ENCODE measurements around the gene SNED1.
"Not testable (repeated sequence)": the region's sequence is repeated elsewhere in the genome, so short reads cannot be mapped to it uniquely, and the experiment has no call there.

Gene SNED1

GRCh38 chr2:240972636-240973521 lies 25.5 kb upstream of the SNED1 start:
- no peak for DNase-seq

DNA sequence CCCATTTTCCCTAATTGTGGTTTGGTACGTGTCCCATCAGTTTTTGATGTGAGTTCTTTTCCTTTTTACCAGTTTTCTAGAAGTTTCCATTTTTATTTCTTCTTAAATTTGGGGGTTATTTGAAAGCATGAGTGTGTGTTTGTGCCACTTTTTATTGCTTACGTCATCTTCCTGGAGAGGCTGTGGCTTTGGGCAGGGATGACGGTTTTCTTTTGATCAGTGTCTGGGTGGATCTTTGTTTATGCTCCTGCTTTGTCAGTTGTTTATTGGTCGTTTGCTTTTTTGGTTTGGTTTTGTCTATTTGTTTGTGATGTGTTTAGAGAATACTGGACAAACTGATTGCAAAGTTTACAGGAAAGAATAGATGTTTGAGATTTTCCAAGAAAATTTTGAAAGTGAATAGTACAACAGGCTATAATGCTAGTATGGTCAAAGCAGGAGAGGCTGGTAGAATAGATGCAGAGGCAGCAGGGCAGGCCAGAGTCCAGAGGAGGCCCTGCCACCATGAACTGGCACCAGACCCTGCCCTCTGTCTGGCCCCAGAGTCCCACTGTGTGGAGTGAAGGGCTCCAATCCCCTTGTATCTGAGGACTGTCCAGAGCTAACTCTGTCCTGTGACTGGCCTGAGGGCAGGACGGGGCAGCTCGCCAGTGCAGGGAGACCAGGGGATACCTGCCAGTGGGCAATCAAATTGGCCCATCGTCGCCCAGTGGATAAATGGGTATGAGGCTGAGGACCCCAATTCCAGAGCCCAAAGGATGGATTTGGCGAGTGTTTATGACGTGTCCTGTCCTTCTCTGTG lies 23.4 kb upstream of the SNED1 start:
- no peak for DNase-seq

DNA sequence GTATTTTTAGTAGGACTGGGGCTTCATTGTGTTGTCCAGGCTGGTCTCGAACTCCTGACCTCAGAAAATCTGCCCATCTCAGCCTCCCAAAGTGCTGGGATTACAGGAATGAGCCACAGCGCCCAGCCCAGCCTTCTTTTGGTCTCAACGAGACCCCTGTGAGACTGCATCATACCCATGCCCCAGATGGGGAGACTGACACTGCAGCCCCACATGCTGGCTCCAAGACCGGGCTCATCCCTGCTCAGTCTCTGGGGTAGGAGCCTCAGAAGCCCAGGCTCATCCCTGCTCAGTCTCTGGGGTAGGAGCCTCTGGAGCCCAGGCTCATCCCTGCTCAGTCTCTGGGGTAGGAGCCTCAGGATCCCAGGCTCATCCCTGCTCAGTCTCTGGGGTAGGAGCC lies 22.5 kb upstream of the SNED1 start:
- DNase-seq, result not testable (repeated sequence)

DNA sequence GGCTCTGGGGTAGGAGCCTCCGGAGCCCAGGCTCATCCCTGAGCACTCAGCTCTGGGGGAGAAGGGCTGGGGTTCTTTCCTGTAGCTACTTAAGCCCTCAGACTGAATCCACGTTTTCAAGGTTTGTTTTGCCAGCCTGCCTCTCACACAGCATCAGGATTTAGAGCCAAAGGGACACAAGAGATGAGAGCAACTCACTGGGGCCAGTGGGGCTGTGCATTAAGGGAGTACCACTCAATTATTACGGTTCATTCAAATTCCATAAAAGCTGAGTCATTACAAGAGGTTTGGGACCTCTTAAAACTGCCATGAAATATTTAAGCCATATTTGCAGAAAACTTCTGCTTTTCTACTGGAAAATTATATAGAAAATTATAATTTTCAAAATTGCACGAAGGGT lies 17.1 kb upstream of the SNED1 start:
- DNase-seq, result no peak

- no peak for DNase-seq
Measured at GRCh38 chr2:240981871-240982800, 16.3 kb upstream of the SNED1 start.

- DNase-seq, result no peak
Measured at GRCh38 chr2:240982821-240983281, 15.6 kb upstream of the SNED1 start.

DNA sequence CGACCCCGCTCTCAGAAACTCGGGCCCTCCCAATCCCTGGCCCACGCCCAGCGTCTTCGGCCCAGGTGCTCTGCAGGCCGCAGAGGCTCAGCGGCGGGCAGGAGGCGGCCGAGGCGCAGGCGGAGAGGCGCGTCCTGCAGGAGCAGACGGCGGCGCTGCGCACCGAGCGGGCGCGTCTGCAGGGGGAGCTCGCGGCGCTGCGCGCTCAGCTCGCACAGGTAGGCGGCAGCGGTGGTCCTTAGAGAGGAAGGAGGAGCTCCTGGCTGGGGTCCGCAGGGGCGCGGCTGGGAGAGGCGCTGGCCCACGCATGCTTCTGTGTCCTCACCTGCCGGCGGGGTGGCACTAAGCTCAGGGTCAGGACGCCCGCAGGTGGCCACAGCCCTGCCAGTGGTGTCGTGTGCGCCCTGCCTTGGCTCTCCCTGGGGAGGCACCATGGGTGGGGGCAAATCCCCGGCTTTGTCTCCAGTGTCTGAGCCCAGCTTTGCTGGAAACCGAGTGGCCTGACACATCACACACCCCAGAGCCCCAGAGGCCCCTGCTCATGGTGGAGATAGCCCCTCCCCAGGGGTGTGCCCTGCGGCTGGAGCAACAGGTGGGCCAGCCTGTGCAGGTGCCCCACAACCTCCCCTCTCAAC lies 14.9 kb upstream of the SNED1 start:
- DNase-seq, result peak; percentile 43 to 88

GRCh38 chr2:240983996-240984498 lies 14.4 kb upstream of the SNED1 start:
- DNase-seq, result peak in 1 of 2 experiments; percentile 42

- no peak for DNase-seq
Measured at GRCh38 chr2:240985881-240986786, 12.3 kb upstream of the SNED1 start.

DNA sequence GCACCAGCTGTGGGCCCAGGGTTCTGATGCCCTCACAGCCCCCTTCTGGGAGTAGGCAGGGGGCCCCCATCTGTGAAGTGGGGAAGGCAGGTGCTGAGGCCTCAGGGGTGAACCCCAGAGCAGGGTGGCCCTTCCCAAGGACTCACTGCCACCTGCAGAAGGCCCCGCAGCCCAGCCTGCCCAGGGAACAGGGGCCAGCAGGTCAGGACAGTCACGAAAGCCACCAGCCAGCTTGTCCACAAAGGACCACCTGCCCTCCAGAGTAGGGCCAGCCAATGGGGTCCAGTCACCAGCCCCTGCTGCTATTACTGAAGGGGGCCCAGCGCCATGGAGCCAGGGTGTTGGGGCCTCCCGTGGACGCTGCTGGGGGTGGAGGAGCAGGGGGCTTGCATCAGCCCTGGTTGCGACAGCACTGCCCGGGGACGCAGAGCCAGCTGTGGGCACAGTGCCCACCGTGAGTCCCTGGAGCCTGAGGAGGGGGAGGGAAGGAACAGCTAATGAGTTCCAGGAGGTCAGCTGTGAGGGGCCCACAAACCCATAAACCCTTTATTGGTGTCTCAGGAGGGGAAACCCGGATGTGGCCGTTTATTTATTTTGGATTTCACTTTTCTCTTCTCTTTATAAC lies 11.5 kb upstream of the SNED1 start:
- DNase-seq, result no peak

DNA sequence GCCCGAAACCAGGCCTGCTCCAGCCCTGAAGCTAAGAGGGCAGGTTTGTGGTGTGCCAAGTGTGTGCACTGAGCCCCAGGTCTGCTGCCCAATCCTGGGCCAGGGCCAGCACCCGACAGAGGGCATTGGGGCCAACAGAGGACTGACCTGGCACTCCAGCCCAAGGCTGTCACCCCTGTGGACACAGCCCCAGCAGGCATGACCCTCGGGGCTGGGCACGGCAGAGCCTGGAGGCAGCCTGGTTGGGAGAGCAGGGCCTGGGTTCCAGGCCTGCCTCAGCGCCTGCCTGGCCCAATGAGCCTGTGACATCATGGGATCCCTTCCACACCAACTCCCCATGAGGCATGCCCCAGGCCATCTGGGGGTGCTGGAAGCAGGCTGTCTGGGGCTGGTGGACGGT lies 10.8 kb upstream of the SNED1 start:
- no peak for DNase-seq

DNA sequence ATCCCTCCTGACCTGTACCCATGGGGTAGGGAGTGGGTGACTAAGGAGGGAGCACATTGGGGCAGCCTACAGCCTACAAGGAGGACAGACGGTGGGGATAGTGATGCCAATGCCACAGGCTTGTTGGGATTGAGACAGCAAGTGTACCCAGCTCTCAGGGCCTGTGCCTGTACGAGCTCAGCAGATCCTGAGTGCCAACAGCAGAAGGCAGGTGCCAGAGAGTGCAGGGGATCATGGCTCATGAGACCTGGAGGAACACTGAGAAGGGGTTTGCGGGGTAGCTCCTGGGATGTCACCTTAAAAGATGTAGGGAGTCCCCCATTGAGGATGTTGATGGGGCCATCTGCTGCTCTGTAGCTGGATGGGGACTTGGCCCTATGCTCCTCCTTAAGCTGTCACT lies 10.3 kb upstream of the SNED1 start:
- DNase-seq, result no peak

- no peak for DNase-seq
Measured at GRCh38 chr2:240988571-240989271, 9.7 kb upstream of the SNED1 start.

- DNase-seq, result peak in 1 of 2 experiments; percentile 60
Measured at GRCh38 chr2:240989451-240990265, 8.8 kb upstream of the SNED1 start.

DNA sequence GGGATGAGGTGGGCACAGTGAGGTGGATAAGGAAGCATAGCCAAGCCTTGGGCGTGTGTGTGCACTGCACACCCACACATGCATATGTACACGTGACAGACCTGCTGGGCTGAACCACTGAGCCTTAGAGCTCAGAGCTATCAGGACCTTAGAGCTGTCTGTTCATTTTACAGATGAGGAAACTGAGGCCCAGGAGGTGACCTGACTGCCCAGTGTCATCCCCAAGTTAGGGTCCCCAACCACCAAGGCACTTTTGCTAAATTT lies 8.2 kb upstream of the SNED1 start:
- no peak for DNase-seq

DNA sequence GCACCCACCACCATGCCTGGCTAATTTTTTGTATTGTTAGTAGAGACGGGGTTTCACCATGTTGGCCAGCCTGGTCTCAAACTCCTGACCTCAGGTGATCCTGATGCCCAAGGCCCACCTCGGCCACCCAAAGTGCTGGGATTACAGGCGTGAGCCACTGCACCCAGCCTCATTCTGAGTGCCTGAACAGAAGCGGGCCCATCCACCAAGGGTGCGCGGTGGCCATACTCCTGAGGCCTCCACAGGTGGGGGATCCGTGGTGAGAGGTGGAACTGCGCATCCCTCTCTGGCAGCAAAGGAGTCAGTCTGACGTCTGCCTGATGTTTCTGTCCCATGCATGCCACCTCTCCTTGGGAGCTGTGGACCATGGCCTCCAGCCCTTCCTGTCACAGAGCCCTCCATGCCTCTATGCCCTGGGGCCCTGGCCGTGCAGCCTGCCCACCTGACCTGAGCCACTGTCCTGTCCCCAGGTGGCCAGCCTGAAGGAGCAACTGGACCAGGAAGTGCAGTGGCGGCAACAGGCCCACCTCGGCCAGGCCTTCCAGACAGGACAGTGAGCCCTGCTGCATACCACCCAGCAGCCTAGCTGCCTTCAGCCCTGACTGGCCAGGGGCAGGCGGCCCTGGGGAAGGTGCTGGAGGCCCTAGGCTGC lies 7.6 kb upstream of the SNED1 start:
- no peak for DNase-seq

GRCh38 chr2:240991378-240992263 lies 6.8 kb upstream of the SNED1 start:
- DNase-seq, result no peak

All from NCI-H526 (cell line).